ENCODE measurements around the gene MMP24.

The MMP24 gene

GRCh38 chr20:35279533-35280174, 53.2 kb downstream of the MMP24 start:
- Histone ChIP-seq H3K9ac (ENCODE audit: low read length in 2 of 2) (no peak overlapping the region), H3K36me3 (ENCODE audit: control insufficient read depth in 2 of 2, insufficient read depth in 2 of 2, low read length in 2 of 2) (peaks cover 22 to 25% of the 10 kb centered on the region in 2 donors), H3K27ac (ENCODE audit: low read length) (no peak overlapping the region), H3K4me3 (ENCODE audit: low read length in 2 of 2) (no peak overlapping the region), H3K4me1 (ENCODE audit: control insufficient read depth, insufficient read depth, low read length) (peaks cover 35% of the 10 kb centered on the region), H3K27me3 (ENCODE audit: control insufficient read depth in 1 of 2, insufficient read depth in 2 of 2, low read length in 2 of 2) (no peaks in the 10 kb centered on the region), H3K9me3 (ENCODE audit: control insufficient read depth in 2 of 2, low read length in 2 of 2) (no peaks in the 10 kb centered on the region)

GRCh38 chr20:35280523-35280922, 54.0 kb downstream of the MMP24 start:
- H3K9me3 ChIP-seq (ENCODE audit: control insufficient read depth in 2 of 2, low read length in 2 of 2) = no peaks in the 10 kb centered on the region
- no peak overlapping the region for H3K4me3 ChIP-seq (ENCODE audit: low read length in 2 of 2)
- H3K27me3 ChIP-seq (ENCODE audit: control insufficient read depth in 1 of 2, insufficient read depth in 2 of 2, low read length in 2 of 2) = no peaks in the 10 kb centered on the region
- no peak overlapping the region for H3K9ac ChIP-seq (ENCODE audit: low read length in 2 of 2)
- H3K36me3 ChIP-seq (ENCODE audit: control insufficient read depth in 2 of 2, insufficient read depth in 2 of 2, low read length in 2 of 2) = peaks cover 22 to 24% of the 10 kb centered on the region in 2 donors
- H3K27ac ChIP-seq (ENCODE audit: low read length) = no peak overlapping the region
- H3K4me1 ChIP-seq (ENCODE audit: control insufficient read depth, insufficient read depth, low read length) = peaks cover 35% of the 10 kb centered on the region

- Histone ChIP-seq H3K27me3 (ENCODE audit: control insufficient read depth in 1 of 2, insufficient read depth in 2 of 2, low read length in 2 of 2) (no peaks in the 10 kb centered on the region), H3K36me3 (ENCODE audit: control insufficient read depth in 2 of 2, insufficient read depth in 2 of 2, low read length in 2 of 2) (peaks cover 17 to 22% of the 10 kb centered on the region in 2 donors), H3K27ac (ENCODE audit: low read length) (no peak overlapping the region), H3K9me3 (ENCODE audit: control insufficient read depth in 2 of 2, low read length in 2 of 2) (no peaks in the 10 kb centered on the region), H3K9ac (ENCODE audit: low read length in 2 of 2) (no peak overlapping the region), H3K4me1 (ENCODE audit: control insufficient read depth, insufficient read depth, low read length) (peaks cover 30% of the 10 kb centered on the region), H3K4me3 (ENCODE audit: low read length in 2 of 2) (no peak overlapping the region)
These were observed 55.1 kb downstream of the MMP24 start for GRCh38 chr20:35281506-35282101.

- peaks cover 17% of the 10 kb centered on the region for H3K4me1 ChIP-seq (ENCODE audit: control insufficient read depth, insufficient read depth, low read length)
- H3K27me3 ChIP-seq (ENCODE audit: control insufficient read depth in 1 of 2, insufficient read depth in 2 of 2, low read length in 2 of 2) = no peaks in the 10 kb centered on the region
- peak overlapping the region; percentile 90 for H3K4me3 ChIP-seq (ENCODE audit: low read length in 2 of 2)
- no peaks in the 10 kb centered on the region for H3K9me3 ChIP-seq (ENCODE audit: control insufficient read depth in 2 of 2, low read length in 2 of 2)
- H3K9ac ChIP-seq (ENCODE audit: low read length in 2 of 2) = peak overlapping the region; percentile 91 to 94
- H3K36me3 ChIP-seq (ENCODE audit: control insufficient read depth in 2 of 2, insufficient read depth in 2 of 2, low read length in 2 of 2) = peaks cover 16 to 22% of the 10 kb centered on the region in 2 donors
- H3K27ac ChIP-seq (ENCODE audit: low read length) = peak overlapping the region; percentile 53
These were observed 57.2 kb downstream of the MMP24 start for GRCh38 chr20:35283441-35284266.

- Histone ChIP-seq H3K27ac (ENCODE audit: low read length) (peak within 1 kb of the TSS; percentile 53), H3K36me3 (ENCODE audit: control insufficient read depth in 2 of 2, insufficient read depth in 2 of 2, low read length in 2 of 2) (peaks cover 8 to 15% of the 10 kb centered on the region in 2 donors)
These were observed 57.9 kb downstream of the MMP24 start, which contains the start of gene EIF6 for GRCh38 chr20:35284267-35284991. EIF6 (minus strand) TSS chr20:35284772; CDS start chr20:35284487, 285 bp downstream.

GRCh38 chr20:35284992-35285805, 58.7 kb downstream of the MMP24 start:
- H3K27ac ChIP-seq (ENCODE audit: low read length) = peak overlapping the region; percentile 53
- H3K4me1 ChIP-seq (ENCODE audit: control insufficient read depth, insufficient read depth, low read length) = peaks cover 16% of the 10 kb centered on the region
- H3K27me3 ChIP-seq (ENCODE audit: control insufficient read depth in 1 of 2, insufficient read depth in 2 of 2, low read length in 2 of 2) = no peaks in the 10 kb centered on the region
- H3K36me3 ChIP-seq (ENCODE audit: control insufficient read depth in 2 of 2, insufficient read depth in 2 of 2, low read length in 2 of 2) = peaks cover under 1 to 7% of the 10 kb centered on the region in 2 donors
- peak overlapping the region; percentile 91 to 94 for H3K9ac ChIP-seq (ENCODE audit: low read length in 2 of 2)
- H3K9me3 ChIP-seq (ENCODE audit: control insufficient read depth in 2 of 2, low read length in 2 of 2) = no peaks in the 10 kb centered on the region
- H3K4me3 ChIP-seq (ENCODE audit: low read length in 2 of 2) = peak overlapping the region; percentile 90

More at GRCh38 chr20:35284267-35284991, 57.9 kb downstream of the MMP24 start, which contains the start of gene EIF6:
- Histone ChIP-seq H3K4me3 (ENCODE audit: low read length in 2 of 2) (peak within 1 kb of the TSS; percentile 90), H3K4me1 (ENCODE audit: control insufficient read depth, insufficient read depth, low read length) (peaks cover 16% of the 10 kb centered on the region), H3K9ac (ENCODE audit: low read length in 2 of 2) (peak within 1 kb of the TSS; percentile 91 to 94), H3K9me3 (ENCODE audit: control insufficient read depth in 2 of 2, low read length in 2 of 2) (no peaks in the 10 kb centered on the region), H3K27me3 (ENCODE audit: control insufficient read depth in 1 of 2, insufficient read depth in 2 of 2, low read length in 2 of 2) (no peaks in the 10 kb centered on the region)

GRCh38 chr20:35285806-35286076, 59.3 kb downstream of the MMP24 start:
- H3K9ac ChIP-seq (ENCODE audit: low read length in 2 of 2) = no peak overlapping the region
- no peak overlapping the region for H3K4me3 ChIP-seq (ENCODE audit: low read length in 2 of 2)
- H3K4me1 ChIP-seq (ENCODE audit: control insufficient read depth, insufficient read depth, low read length) = peaks cover 16% of the 10 kb centered on the region
- no peak overlapping the region for H3K27ac ChIP-seq (ENCODE audit: low read length)
- no peaks in the 10 kb centered on the region for H3K27me3 ChIP-seq (ENCODE audit: control insufficient read depth in 1 of 2, insufficient read depth in 2 of 2, low read length in 2 of 2)
- H3K36me3 ChIP-seq (ENCODE audit: control insufficient read depth in 2 of 2, insufficient read depth in 2 of 2, low read length in 2 of 2) = peaks cover 0 to 2% of the 10 kb centered on the region in 2 donors
- H3K9me3 ChIP-seq (ENCODE audit: control insufficient read depth in 2 of 2, low read length in 2 of 2) = no peaks in the 10 kb centered on the region

- peaks cover 16% of the 10 kb centered on the region for H3K4me1 ChIP-seq (ENCODE audit: control insufficient read depth, insufficient read depth, low read length)
- H3K9me3 ChIP-seq (ENCODE audit: control insufficient read depth in 2 of 2, low read length in 2 of 2) = no peaks in the 10 kb centered on the region
- H3K27me3 ChIP-seq (ENCODE audit: control insufficient read depth in 1 of 2, insufficient read depth in 2 of 2, low read length in 2 of 2) = no peaks in the 10 kb centered on the region
- H3K9ac ChIP-seq (ENCODE audit: low read length in 2 of 2) = no peak overlapping the region
- H3K27ac ChIP-seq (ENCODE audit: low read length) = no peak overlapping the region
- H3K36me3 ChIP-seq (ENCODE audit: control insufficient read depth in 2 of 2, insufficient read depth in 2 of 2, low read length in 2 of 2) = no peaks in the 10 kb centered on the region
- no peak overlapping the region for H3K4me3 ChIP-seq (ENCODE audit: low read length in 2 of 2)
These were observed 59.8 kb downstream of the MMP24 start for GRCh38 chr20:35286077-35286898.

GRCh38 chr20:35286899-35287508, 60.5 kb downstream of the MMP24 start:
- no peak overlapping the region for H3K9ac ChIP-seq (ENCODE audit: low read length in 2 of 2)
- H3K9me3 ChIP-seq (ENCODE audit: control insufficient read depth in 2 of 2, low read length in 2 of 2) = no peaks in the 10 kb centered on the region
- H3K36me3 ChIP-seq (ENCODE audit: control insufficient read depth in 2 of 2, insufficient read depth in 2 of 2, low read length in 2 of 2) = no peaks in the 10 kb centered on the region
- peaks cover 16% of the 10 kb centered on the region for H3K4me1 ChIP-seq (ENCODE audit: control insufficient read depth, insufficient read depth, low read length)
- no peak overlapping the region for H3K27ac ChIP-seq (ENCODE audit: low read length)
- H3K27me3 ChIP-seq (ENCODE audit: control insufficient read depth in 1 of 2, insufficient read depth in 2 of 2, low read length in 2 of 2) = peaks cover 0 to 1% of the 10 kb centered on the region in 2 donors
- no peak overlapping the region for H3K4me3 ChIP-seq (ENCODE audit: low read length in 2 of 2)
